NCI-H2107 treated with DMSO at 0.1 percent for 48 hours (cell line): ENCODE data around the gene LIMK1.
"Not testable (repeated sequence)": the region's sequence is repeated elsewhere in the genome, so short reads cannot be mapped to it uniquely, and the experiment has no call there.

Experiments used
- DNase-seq: peaks from one replicate; lab custom pipeline; 2025; ENCODE audit not compliant: unreplicated experiment; lab: John Stamatoyannopoulos, UW

LIMK1 gene

GRCh38 chr7:74119831-74120230 is 36.2 kb downstream of the LIMK1 start:
- no peak for DNase-seq

- DNase-seq = no peak
These were observed 38.0 kb downstream of the LIMK1 start for GRCh38 chr7:74121401-74122249.

GRCh38 chr7:74123892-74124291 is 40.3 kb downstream of the LIMK1 start:
- not testable (repeated sequence) for DNase-seq

- DNase-seq = no peak
These were observed 42.7 kb downstream of the LIMK1 start for GRCh38 chr7:74126220-74126880.

- DNase-seq = no peak
These were observed 46.3 kb downstream of the LIMK1 start for GRCh38 chr7:74129887-74130286.

- DNase-seq = no peak
These were observed 46.9 kb downstream of the LIMK1 start for GRCh38 chr7:74130518-74130917.

GRCh38 chr7:74134117-74134620 is 50.6 kb downstream of the LIMK1 start:
- no peak for DNase-seq

- DNase-seq = no peak
These were observed 54.8 kb downstream of the LIMK1 start for GRCh38 chr7:74138334-74138867.

GRCh38 chr7:74138945-74139843 is 55.6 kb downstream of the LIMK1 start:
- DNase-seq = no peak

GRCh38 chr7:74141705-74142104 is 58.1 kb downstream of the LIMK1 start:
- DNase-seq = no peak

- DNase-seq = no peak
These were observed 59.8 kb downstream of the LIMK1 start for GRCh38 chr7:74143383-74143782.

- DNase-seq = no peak
These were observed 64.9 kb downstream of the LIMK1 start for GRCh38 chr7:74148491-74148890.

GRCh38 chr7:74149071-74149470 is 65.5 kb downstream of the LIMK1 start:
- no peak for DNase-seq

GRCh38 chr7:74149603-74150002 is 66.0 kb downstream of the LIMK1 start:
- DNase-seq = no peak

GRCh38 chr7:74153736-74154135 is 70.1 kb downstream of the LIMK1 start:
- no peak for DNase-seq

GRCh38 chr7:74155810-74156395 is 72.3 kb downstream of the LIMK1 start:
- no peak for DNase-seq

GRCh38 chr7:74157605-74158004 is 74.0 kb downstream of the LIMK1 start:
- no peak for DNase-seq

- DNase-seq = no peak
These were observed 81.4 kb downstream of the LIMK1 start for GRCh38 chr7:74164985-74165456.

- DNase-seq = no peak
These were observed 82.4 kb downstream of the LIMK1 start for GRCh38 chr7:74165867-74166593.

- not testable (repeated sequence) for DNase-seq
These were observed 83.7 kb downstream of the LIMK1 start for GRCh38 chr7:74167324-74167723.
